ENCODE data around the gene GGTLC2.

DNA sequence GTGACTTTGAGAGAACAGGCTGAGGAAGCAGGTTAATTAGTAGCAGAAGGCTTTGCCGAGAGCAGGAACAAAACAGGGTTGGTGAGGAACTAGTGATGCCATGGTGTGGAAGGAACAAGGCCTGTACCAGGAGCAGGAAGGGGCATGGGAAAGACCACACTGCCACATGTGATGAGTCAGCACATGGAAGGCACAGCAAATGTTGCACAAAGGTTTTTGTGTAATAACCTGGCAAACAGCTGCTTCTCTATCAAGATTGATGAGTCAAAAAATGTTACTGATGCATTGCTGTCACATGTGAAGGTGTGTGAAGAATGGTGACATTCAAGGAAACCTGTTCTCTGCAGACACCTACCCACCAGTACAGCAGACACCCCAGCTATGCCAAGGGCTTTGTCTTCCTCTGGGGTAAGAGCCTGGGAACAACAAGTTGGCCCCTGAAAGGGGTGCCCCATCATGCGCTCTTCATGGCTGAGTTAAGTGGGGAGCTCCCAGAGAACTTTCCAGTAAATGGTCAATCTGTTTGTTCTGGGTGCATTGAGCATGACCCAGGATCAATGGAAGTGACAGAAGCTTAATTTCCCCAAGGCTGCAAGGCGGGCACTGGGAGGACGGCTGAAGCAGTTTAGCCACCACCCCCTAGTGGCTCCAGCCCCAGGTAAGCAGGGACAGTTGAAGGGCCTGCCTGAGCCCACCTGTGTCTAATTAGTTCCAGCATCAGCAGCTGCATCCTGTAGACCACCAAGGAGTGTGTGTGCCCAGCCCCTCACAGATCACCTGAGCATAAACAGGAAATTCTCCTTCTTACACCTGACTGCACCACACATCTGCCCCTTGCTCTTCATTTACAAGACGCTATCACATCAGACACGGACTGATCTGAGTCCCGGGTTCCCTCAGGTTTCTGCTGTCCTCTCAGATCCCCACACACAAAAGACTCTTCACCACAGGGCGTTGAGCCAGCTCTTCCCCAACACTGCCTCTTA lies 47.6 kb downstream of the GGTLC2 start:
- TF ChIP-seq SP1 (IDR thresholded peaks at IDR 0.05) (no peak), ARNT (IDR thresholded peaks at IDR 0.05) (no peak), CTBP1 (IDR thresholded peaks at IDR 0.05; ENCODE audit: borderline replicate concordance) (no peak), SUZ12 (IDR thresholded peaks at IDR 0.05) (no peak), NFRKB (IDR thresholded peaks at IDR 0.05) (no peak), FOXM1 (IDR thresholded peaks at IDR 0.05; ENCODE audit: borderline replicate concordance) (no peak), TARDBP (IDR thresholded peaks at IDR 0.05) (no peak), L3MBTL2 (conservative IDR thresholded peaks at IDR 0.05) (no peak), HDGF (IDR thresholded peaks at IDR 0.05; ENCODE audit: borderline replicate concordance) (no peak), LEF1 (IDR thresholded peaks at IDR 0.05; ENCODE audit: borderline replicate concordance) (no peak)
- TF ChIP-seq, protein P1, sequence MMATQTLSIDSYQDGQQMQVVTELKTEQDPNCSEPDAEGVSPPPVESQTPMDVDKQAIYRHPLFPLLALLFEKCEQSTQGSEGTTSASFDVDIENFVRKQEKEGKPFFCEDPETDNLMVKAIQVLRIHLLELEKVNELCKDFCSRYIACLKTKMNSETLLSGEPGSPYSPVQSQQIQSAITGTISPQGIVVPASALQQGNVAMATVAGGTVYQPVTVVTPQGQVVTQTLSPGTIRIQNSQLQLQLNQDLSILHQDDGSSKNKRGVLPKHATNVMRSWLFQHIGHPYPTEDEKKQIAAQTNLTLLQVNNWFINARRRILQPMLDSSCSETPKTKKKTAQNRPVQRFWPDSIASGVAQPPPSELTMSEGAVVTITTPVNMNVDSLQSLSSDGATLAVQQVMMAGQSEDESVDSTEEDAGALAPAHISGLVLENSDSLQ (IDR thresholded peaks at IDR 0.05), result no peak

All from HEK293T (cell line).